Activated CD8-positive, alpha-beta memory T cell treated with anti-CD3 and anti-CD28 coated beads, Interleukin-2, amount 50 U/mL, for 24 hours (primary cell): ENCODE data around the gene B3GALNT2.
"Not testable (repeated sequence)": the region's sequence is repeated elsewhere in the genome, so short reads cannot be mapped to it uniquely, and the experiment has no call there.

ENCODE experiments used
- DNase-seq: peaks from one replicate; pipeline ENCODE4 v3.0.0-alpha.2; 2020; ENCODE audit errors: extremely low read depth

The B3GALNT2 gene

GRCh38 chr1:235504122-235504493 is at the start of gene B3GALNT2:
TSS of gene B3GALNT2 (minus strand) at chr1:235504452. CDS start at chr1:235504252, 200 bp downstream.
- no peak for DNase-seq

GRCh38 chr1:235553112-235553551 is 48.9 kb upstream of the B3GALNT2 start:
- no peak for DNase-seq

GRCh38 chr1:235552146-235552716 is 48.0 kb upstream of the B3GALNT2 start:
- no peak for DNase-seq

GRCh38 chr1:235549351-235550139 is 45.3 kb upstream of the B3GALNT2 start:
- DNase-seq: no peak

- not testable (repeated sequence) for DNase-seq
These were observed 42.3 kb upstream of the B3GALNT2 start for GRCh38 chr1:235546369-235547155.

- DNase-seq: no peak
These were observed 41.2 kb upstream of the B3GALNT2 start for GRCh38 chr1:235545292-235545930.

- DNase-seq: not testable (repeated sequence)
These were observed 38.6 kb upstream of the B3GALNT2 start for GRCh38 chr1:235542845-235543244.

- no peak for DNase-seq
These were observed 29.4 kb upstream of the B3GALNT2 start for GRCh38 chr1:235533476-235534168.

- no peak for DNase-seq
These were observed 28.1 kb upstream of the B3GALNT2 start for GRCh38 chr1:235532360-235532759.

- DNase-seq: no peak
These were observed 23.1 kb upstream of the B3GALNT2 start for GRCh38 chr1:235527196-235527814.

GRCh38 chr1:235525314-235525713 is 21.1 kb upstream of the B3GALNT2 start:
- no peak for DNase-seq

- no peak for DNase-seq
These were observed 12.7 kb upstream of the B3GALNT2 start for GRCh38 chr1:235516862-235517446.

GRCh38 chr1:235515844-235516512 is 11.7 kb upstream of the B3GALNT2 start:
- no peak for DNase-seq

GRCh38 chr1:235513495-235514366 is 9.5 kb upstream of the B3GALNT2 start:
- no peak for DNase-seq

- DNase-seq: no peak
These were observed 7.4 kb upstream of the B3GALNT2 start for GRCh38 chr1:235511470-235512240.

- no peak for DNase-seq
These were observed 6.6 kb upstream of the B3GALNT2 start for GRCh38 chr1:235510823-235511222.

- DNase-seq: no peak
These were observed 3.4 kb upstream of the B3GALNT2 start for GRCh38 chr1:235507623-235508022.

- peak; percentile 93 for DNase-seq
These were observed 406 bp upstream of the B3GALNT2 start for GRCh38 chr1:235504494-235505222.
